Activated naive CD4-positive, alpha-beta T cell (primary cell): ENCODE results near the gene NEO1.
"Not testable (repeated sequence)": the region's sequence is repeated elsewhere in the genome, so short reads cannot be mapped to it uniquely, and the experiment has no call there.

Source experiments
- DNase-seq, 4 experiments: peaks; one replicate each; lab custom pipeline; 2025; lab: John Stamatoyannopoulos, UW

Gene NEO1

GRCh38 chr15:73212424-73212823 lies 160.2 kb downstream of the NEO1 start:
- DNase-seq = no peak

GRCh38 chr15:73221450-73221849 lies 169.2 kb downstream of the NEO1 start:
- DNase-seq = not testable (repeated sequence)

- no peak for DNase-seq
Observed at GRCh38 chr15:73225358-73226015, 173.2 kb downstream of the NEO1 start.

GRCh38 chr15:73226093-73226814 lies 174.0 kb downstream of the NEO1 start:
- DNase-seq = no peak

- no peak for DNase-seq
Observed at GRCh38 chr15:73227433-73228056, 175.3 kb downstream of the NEO1 start.

- DNase-seq = no peak
Observed at GRCh38 chr15:73228128-73228646, 175.9 kb downstream of the NEO1 start.

GRCh38 chr15:73231661-73232419 lies 179.6 kb downstream of the NEO1 start:
- no peak for DNase-seq

GRCh38 chr15:73232776-73233175 lies 180.5 kb downstream of the NEO1 start:
- no peak for DNase-seq

GRCh38 chr15:73233623-73234022 lies 181.4 kb downstream of the NEO1 start:
- no peak for DNase-seq

GRCh38 chr15:73237910-73238309 lies 185.6 kb downstream of the NEO1 start:
- DNase-seq = no peak

- no peak for DNase-seq
Observed at GRCh38 chr15:73239564-73240215, 187.4 kb downstream of the NEO1 start.

- peak; percentile 3 to 53 (median 41) for DNase-seq
Observed at GRCh38 chr15:73240866-73241499, 188.7 kb downstream of the NEO1 start.

- no peak for DNase-seq
Observed at GRCh38 chr15:73244333-73244732, 192.1 kb downstream of the NEO1 start.

- DNase-seq = no peak
Observed at GRCh38 chr15:73246439-73246838, 194.2 kb downstream of the NEO1 start.

GRCh38 chr15:73246898-73247297 lies 194.6 kb downstream of the NEO1 start:
- DNase-seq = no peak

- DNase-seq = no peak
Observed at GRCh38 chr15:73247331-73247730, 195.1 kb downstream of the NEO1 start.

GRCh38 chr15:73249499-73249898 lies 197.2 kb downstream of the NEO1 start:
- no peak for DNase-seq

GRCh38 chr15:73254598-73254997 lies 202.3 kb downstream of the NEO1 start:
- DNase-seq = no peak

- no peak for DNase-seq
Observed at GRCh38 chr15:73258271-73259108, 206.2 kb downstream of the NEO1 start.

GRCh38 chr15:73264881-73265280 lies 212.6 kb downstream of the NEO1 start:
- no peak for DNase-seq
